NCI-H146 (cell line): ENCODE measurements around the gene ACVR1B.

Source experiments
- DNase-seq: peaks from one replicate; lab custom pipeline; 2025; lab: John Stamatoyannopoulos, UW

ACVR1B gene

GRCh38 chr12:51943346-51943745, 8.2 kb upstream of the ACVR1B start:
- no peak for DNase-seq

- no peak for DNase-seq
Measured at GRCh38 chr12:51944608-51945233, 6.8 kb upstream of the ACVR1B start.

DNA sequence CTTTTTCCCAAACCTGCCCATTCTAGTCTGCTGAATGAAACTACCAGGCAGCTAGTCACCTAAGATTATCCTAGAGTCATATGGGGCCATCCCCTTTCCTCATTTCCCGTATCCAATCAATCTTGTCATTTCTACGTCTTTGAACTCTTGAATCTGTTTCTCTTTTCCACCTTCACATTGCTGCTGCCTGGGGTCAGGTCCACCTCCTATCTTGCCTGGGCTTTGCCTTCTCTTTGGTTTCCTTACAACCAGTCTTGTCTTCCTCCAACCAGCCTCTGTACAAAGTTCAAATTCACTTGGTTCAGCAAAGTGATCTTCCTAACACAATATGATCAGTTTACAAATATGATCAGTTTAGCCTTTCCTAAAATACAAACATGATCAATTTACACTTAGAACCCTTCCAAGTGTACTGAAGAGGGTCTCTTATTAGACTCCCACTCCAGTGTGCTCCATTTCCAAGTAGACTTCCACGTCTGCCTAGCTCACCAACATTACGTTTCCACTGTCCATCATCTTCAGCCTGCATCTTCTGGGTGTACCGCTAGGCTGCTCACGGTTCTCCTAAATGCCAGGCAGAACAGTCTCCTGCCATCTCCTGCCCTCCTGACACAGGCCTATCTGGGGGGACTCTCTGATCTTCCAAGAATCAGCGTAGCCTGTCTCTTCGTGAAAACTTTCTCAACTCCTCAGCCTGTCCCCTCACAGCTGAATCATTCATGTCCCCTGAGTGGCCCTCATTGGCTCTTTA, 4.1 kb upstream of the ACVR1B start:
- DNase-seq = no peak

GRCh38 chr12:51948066-51948465, 3.4 kb upstream of the ACVR1B start:
- no peak for DNase-seq

GRCh38 chr12:51949342-51950030, 2.0 kb upstream of the ACVR1B start:
- no peak for DNase-seq

DNA sequence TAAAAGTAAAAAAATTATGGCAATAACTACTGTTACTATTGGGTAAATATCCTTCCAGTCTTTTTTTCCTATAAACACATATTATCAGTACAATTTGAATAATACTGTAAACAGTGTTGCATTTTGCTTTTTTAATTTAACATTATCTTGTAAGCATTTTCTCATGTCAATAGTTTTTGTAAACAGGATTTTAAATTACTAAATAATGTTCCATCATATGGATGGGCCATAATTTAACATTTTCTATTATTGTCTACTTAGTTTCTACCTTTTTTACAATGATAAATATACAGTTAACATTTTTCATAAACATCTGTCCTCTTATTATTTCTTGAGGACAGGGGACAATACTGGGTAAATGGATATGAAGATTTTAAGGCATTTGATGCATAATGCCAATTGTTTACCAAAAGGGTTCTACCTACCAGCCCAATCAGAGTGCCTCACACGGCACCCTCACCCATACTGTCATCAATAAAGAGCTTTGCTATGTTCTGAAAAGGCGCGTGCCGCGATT, 759 bp upstream of the ACVR1B start:
- no peak for DNase-seq

GRCh38 chr12:51951843-51952722, 584 bp downstream of the ACVR1B start:
- DNase-seq = peak; percentile 53

DNA sequence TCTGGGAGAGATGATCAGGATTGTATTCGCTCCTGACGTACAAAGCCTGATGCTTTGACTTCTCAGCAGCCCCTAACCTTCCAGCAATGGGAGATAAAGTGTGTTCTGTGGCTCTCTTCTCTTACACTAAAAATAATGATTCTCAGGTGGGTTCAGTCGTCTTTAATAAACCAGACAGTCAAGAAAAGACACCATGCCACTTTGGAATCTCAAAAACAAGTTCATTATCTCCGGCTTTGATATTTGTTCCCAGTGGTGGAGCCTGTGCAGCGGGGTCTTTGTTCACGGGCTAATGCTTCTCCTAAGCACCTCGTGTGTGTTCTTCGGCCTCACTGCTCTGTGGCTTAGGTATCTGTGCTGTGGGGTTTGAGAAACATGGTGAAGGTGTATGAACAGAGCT, 1.6 kb downstream of the ACVR1B start:
- DNase-seq = no peak

- no peak for DNase-seq
Measured at GRCh38 chr12:51953864-51954263, 2.4 kb downstream of the ACVR1B start.

GRCh38 chr12:51954561-51955361, 3.3 kb downstream of the ACVR1B start:
- no peak for DNase-seq

GRCh38 chr12:51955702-51956101, 4.2 kb downstream of the ACVR1B start:
- no peak for DNase-seq

GRCh38 chr12:51958542-51958941, 7.0 kb downstream of the ACVR1B start:
- no peak for DNase-seq

DNA sequence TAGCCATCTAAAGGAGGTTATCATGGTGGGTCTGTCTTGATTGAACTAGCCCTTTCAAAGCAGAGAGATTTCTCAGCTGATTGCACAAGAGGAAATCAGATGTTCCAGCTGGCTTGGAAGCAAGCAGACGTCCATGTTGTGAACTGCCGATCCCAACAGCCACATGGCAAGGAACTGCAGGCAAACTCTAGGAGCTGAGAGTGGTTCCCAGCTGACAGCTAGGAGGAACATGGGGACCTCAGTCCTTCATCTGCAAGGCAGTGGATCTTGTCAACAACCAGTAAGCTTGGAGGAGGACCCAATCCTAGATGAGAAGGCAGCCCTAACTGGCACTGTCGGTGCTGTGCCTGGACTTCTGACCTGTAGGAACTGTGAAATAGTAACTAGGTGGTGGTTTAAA, 7.7 kb downstream of the ACVR1B start:
- DNase-seq = no peak

DNA sequence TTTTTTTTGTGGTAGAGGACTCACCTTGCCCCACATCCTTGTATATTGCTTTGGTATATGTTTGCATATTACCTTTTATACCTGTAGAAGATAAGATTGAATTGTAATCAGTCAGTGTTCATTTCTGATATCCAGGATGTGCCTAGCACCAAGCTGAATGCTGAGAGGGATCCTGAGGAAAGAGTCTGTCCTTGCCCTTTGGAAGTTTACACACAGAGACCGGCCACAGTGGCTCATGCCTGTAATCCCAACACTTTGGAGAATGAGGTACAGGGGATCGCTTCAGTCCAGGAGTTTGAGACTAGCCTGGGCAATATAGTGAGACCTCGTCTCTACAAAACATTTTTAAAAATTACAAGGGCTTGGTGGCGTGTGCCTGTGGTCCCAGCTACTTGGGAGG, 8.4 kb downstream of the ACVR1B start:
- DNase-seq = no peak

- DNase-seq = no peak
Measured at GRCh38 chr12:51960488-51960887, 9.0 kb downstream of the ACVR1B start.

DNA sequence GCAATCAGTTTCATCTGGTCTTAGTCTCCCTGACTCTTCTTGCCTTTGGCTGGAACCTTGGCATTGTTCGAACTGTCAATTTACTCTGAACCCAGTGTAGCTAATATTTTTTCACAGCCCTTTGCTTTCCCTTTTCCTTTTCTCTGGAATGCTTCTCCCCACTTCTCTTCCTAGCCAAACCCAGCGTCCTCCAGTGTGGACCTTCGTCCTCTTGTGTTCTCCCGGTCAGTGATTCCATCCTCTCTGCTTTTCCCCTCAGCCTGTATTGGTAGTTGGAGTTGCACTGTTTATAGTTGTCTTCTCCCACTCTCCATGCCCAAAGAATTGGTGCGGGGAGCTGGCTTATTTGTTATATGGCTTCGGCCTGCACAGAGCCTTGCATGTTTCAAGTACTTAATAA, 9.4 kb downstream of the ACVR1B start:
- DNase-seq = no peak

DNA sequence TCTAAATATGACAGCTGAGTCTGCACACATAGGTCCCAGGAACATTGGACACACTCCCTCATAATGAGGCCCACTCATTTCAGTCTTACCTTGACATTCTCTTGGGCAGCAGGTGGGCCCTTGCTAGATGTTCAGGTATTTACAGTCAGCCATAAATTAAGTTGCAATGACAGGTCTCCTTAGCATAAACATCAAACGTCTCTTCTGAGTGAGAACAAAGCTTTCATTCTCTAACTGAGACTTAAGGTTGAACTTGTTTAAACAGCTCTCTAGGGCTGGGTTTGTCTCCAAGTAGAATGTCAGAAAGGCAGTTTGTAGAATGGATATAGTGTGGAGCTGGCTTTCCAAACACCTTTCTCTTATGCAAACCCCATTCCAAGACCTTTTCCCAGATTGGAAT, 10.3 kb downstream of the ACVR1B start:
- peak; percentile 20 for DNase-seq

GRCh38 chr12:51962737-51963136, 11.2 kb downstream of the ACVR1B start:
- DNase-seq = no peak

DNA sequence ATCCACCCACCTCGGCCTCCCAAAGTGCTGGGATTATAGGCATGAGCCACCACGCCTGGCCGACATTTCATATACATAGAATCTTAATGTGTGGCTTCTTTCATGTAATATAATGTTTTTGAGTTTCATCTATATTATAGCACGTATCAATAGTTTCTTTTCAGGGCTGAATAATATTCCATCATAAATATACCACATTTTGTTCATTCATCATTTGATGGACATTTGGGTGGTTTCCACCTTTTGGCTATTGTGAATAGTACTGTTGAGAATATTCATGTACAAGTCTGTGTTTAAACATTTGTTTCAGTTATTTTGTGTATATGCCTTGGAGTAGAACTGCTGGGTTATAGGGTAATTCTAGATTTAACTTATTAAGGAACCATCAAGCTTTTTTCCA, 12.0 kb downstream of the ACVR1B start:
- no peak for DNase-seq

DNA sequence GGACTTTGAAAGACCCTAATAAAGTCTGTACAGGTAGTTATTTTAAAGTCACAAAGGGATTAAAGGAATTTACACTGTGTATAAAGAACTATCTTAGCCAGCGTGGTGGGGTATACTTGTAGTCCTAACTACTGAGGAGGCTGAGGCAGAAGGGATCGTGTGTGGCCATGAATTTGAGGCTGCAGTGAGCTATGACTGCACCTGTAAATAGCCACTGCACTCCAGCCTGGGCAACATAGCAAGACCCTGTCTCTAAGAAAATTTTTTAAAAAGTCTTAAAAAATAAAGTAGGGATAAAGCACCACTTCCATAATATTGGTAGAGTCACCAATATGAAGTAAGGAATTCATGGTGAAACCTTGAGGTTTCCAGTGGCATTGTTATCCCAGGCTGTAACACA, 18.1 kb downstream of the ACVR1B start:
- no peak for DNase-seq
